ENCODE measurements around the gene TTC3.
"Not testable (repeated sequence)": the region's sequence is repeated elsewhere in the genome, so short reads cannot be mapped to it uniquely, and the experiment has no call there.

TTC3 gene

GRCh38 chr21:37207441-37208009 is 134.5 kb downstream of the TTC3 start:
- no peak for DNase-seq (ENCODE audit: insufficient read length, low spot score)
- peak; percentile 1; the same call in 1 of the 2 replicates for TF ChIP-seq SPI1 (IDR thresholded peaks at IDR 0.05; ENCODE audit: low read depth, low read length)
- TF ChIP-seq POU2F2 (IDR thresholded peaks at IDR 0.05; ENCODE audit: low read depth, low read length) = peak; percentile 49; the same call in 1 of the 2 replicates
- TF ChIP-seq POLR2A (IDR thresholded peaks at IDR 0.05; ENCODE audit: low read depth, low read length) = 0 out of 2 replicates have a peak, but pooled peaks have one; percentile 43
- TF ChIP-seq POLR2AphosphoS5 (IDR thresholded peaks at IDR 0.05; ENCODE audit: low read depth, low read length) = no peak
- TF ChIP-seq PAX5 (IDR thresholded peaks at IDR 0.05; ENCODE audit: insufficient read depth, low read length, severe bottlenecking) = no peak
- 0 out of 2 replicates have a peak, but pooled peaks have one; percentile 35 for TF ChIP-seq TAF1 (IDR thresholded peaks at IDR 0.05; ENCODE audit: low read depth, low read length)
- FAIRE-seq = peak; percentile 83

DNA sequence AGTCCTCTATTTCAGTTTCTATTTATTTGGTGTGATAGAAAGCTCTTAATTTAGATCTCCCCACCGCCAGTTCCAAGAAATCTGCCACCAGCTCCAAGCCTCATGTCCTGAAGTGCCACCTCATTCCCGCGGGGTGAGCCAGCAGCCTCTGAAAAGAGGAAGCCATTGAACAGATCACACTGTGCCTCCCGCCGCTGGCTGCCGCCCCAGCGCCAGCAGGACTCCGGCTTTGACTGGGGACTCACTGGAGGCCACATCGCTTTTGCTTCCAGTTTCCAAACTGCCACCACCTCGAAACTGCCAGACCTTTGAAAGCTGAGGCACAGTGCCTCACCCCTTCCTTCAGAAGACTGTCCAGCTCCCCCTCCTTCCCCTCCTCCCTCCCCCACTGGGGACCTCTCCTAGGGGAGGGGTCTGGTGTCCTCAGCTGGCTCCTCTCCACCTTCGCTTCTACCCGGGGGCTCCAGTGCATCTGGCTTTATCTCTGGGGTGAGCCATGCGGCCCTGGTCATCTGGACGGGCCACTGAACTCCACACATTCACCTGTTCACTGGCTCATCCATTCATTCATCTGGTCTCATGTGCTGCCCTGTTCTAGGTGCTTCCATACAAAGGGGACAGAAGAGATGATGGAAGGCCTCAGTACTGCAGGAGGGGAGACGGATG is 135.1 kb downstream of the TTC3 start:
- no peak for DNase-seq (ENCODE audit: insufficient read length, low spot score)

GRCh38 chr21:37208741-37209225 is 135.7 kb downstream of the TTC3 start:
- no peak for TF ChIP-seq TAF1 (IDR thresholded peaks at IDR 0.05; ENCODE audit: low read depth, low read length)
- 0 out of 2 replicates have a peak, but pooled peaks have one; percentile 23 for TF ChIP-seq POLR2A (IDR thresholded peaks at IDR 0.05; ENCODE audit: low read depth, low read length)
- peak; percentile 68 for TF ChIP-seq PAX5 (IDR thresholded peaks at IDR 0.05; ENCODE audit: insufficient read depth, low read length, severe bottlenecking)
- DNase-seq (ENCODE audit: insufficient read length, low spot score) (no peak), FAIRE-seq (peak; percentile 56)

More for the DNA sequence above, 135.1 kb downstream of the TTC3 start:
- TF ChIP-seq TAF1 (IDR thresholded peaks at IDR 0.05; ENCODE audit: low read depth, low read length) = peak; percentile 62; the same call in 1 of the 2 replicates
- TF ChIP-seq POLR2AphosphoS5 (IDR thresholded peaks at IDR 0.05; ENCODE audit: low read depth, low read length) = peak; percentile 29; the same call in 1 of the 2 replicates
- no peak; the same call in 1 of the 2 replicates for TF ChIP-seq POLR2A (IDR thresholded peaks at IDR 0.05; ENCODE audit: low read depth, low read length)
- TF ChIP-seq SPI1 (IDR thresholded peaks at IDR 0.05; ENCODE audit: low read depth, low read length) = peak; percentile 90
- no peak for TF ChIP-seq PAX5 (IDR thresholded peaks at IDR 0.05; ENCODE audit: insufficient read depth, low read length, severe bottlenecking)
- no peak for TF ChIP-seq POU2F2 (IDR thresholded peaks at IDR 0.05; ENCODE audit: low read depth, low read length)
- peak; percentile 82 for FAIRE-seq

GRCh38 chr21:37210130-37210529 is 137.1 kb downstream of the TTC3 start:
- TF ChIP-seq TAF1 (IDR thresholded peaks at IDR 0.05; ENCODE audit: low read depth, low read length) (no peak), POLR2A (IDR thresholded peaks at IDR 0.05; ENCODE audit: low read depth, low read length) (no peak), PAX5 (IDR thresholded peaks at IDR 0.05; ENCODE audit: insufficient read depth, low read length, severe bottlenecking) (no peak), POLR2AphosphoS5 (IDR thresholded peaks at IDR 0.05; ENCODE audit: low read depth, low read length) (no peak)
- FAIRE-seq (no peak), DNase-seq (ENCODE audit: insufficient read length, low spot score) (no peak)

DNA sequence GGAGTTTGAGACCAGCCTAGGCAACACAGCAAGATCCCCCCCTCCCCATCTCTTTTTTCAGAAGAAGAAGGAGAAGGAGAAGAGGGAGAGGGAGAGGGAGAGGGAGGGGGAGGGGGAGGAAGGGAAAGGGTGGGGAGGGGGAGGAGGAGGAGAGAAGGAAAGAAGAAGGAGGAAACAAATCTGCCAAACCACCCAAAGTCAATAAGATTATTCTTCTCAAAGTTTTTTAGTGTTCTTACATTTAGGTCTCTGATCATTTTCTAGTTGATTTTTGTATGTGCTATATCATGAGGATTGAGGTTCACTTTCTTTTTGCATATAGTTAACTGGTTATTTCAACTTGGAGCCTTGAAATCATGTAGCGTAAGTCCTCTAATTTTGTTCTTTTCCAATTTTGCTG is 137.7 kb downstream of the TTC3 start:
- no peak for FAIRE-seq
- no peak for TF ChIP-seq POLR2AphosphoS5 (IDR thresholded peaks at IDR 0.05; ENCODE audit: low read depth, low read length)

GRCh38 chr21:37214952-37215351 is 141.9 kb downstream of the TTC3 start:
- DNase-seq (ENCODE audit: insufficient read length, low spot score) (no peak), FAIRE-seq (no peak)
- TF ChIP-seq POU2F2 (IDR thresholded peaks at IDR 0.05; ENCODE audit: low read depth, low read length) = no peak

More for the DNA sequence above, 137.7 kb downstream of the TTC3 start:
- DNase-seq (ENCODE audit: insufficient read length, low spot score) = no peak

DNA sequence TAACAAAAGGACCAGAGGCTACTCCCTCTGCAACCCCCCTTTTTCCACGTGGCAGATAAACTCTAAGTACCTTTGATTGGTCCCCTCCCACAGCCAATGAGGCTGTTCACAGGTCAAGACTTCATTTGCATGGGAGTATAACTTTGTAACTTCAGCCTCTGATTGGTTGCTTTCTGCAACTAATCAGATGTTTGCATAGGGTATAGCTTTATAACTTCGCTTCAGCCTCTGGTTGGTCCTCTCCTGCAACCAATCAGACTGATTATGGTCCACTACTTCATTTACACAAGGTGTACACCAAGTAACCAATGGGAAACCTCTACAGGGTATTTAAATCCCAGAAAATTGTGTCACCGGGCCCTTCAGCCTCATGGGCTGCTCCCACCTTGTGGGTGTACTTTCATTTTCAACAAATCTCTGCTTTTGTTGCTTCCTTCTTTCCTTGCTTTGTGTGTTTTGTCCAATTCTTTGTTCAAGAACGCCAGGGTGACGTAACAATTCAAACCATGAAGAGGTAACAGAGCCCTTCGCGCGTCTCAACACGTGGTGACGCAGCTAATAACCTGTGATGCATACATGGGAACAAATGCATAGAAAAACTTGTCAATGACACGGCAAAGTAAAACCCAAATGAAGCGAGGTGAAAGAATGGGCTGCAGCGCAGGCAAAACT is 146.8 kb downstream of the TTC3 start:
- TF ChIP-seq POLR2A (IDR thresholded peaks at IDR 0.05; ENCODE audit: low read depth, low read length) (no peak), POU2F2 (IDR thresholded peaks at IDR 0.05; ENCODE audit: low read depth, low read length) (no peak), SPI1 (IDR thresholded peaks at IDR 0.05; ENCODE audit: low read depth, low read length) (no peak)
- FAIRE-seq (peak; percentile 83), DNase-seq (ENCODE audit: insufficient read length, low spot score) (no peak)

GRCh38 chr21:37220433-37220980 is 147.5 kb downstream of the TTC3 start:
- DNase-seq (ENCODE audit: insufficient read length, low spot score) (no peak), FAIRE-seq (no peak)
- no peak for TF ChIP-seq PAX5 (IDR thresholded peaks at IDR 0.05; ENCODE audit: insufficient read depth, low read length, severe bottlenecking)
- TF ChIP-seq POLR2AphosphoS5 (IDR thresholded peaks at IDR 0.05; ENCODE audit: low read depth, low read length) = no peak
- no peak for TF ChIP-seq POLR2A (IDR thresholded peaks at IDR 0.05; ENCODE audit: low read depth, low read length)
- TF ChIP-seq POU2F2 (IDR thresholded peaks at IDR 0.05; ENCODE audit: low read depth, low read length) = no peak
- no peak for TF ChIP-seq SPI1 (IDR thresholded peaks at IDR 0.05; ENCODE audit: low read depth, low read length)
- no peak for TF ChIP-seq TAF1 (IDR thresholded peaks at IDR 0.05; ENCODE audit: low read depth, low read length)

- TF ChIP-seq POLR2AphosphoS5 (IDR thresholded peaks at IDR 0.05; ENCODE audit: low read depth, low read length) (peak; percentile 84), TAF1 (IDR thresholded peaks at IDR 0.05; ENCODE audit: low read depth, low read length) (peak; percentile 47; the same call in 1 of the 2 replicates), POU2F2 (IDR thresholded peaks at IDR 0.05; ENCODE audit: low read depth, low read length) (peak; percentile 87), SPI1 (IDR thresholded peaks at IDR 0.05; ENCODE audit: low read depth, low read length) (peak; percentile 74), PAX5 (IDR thresholded peaks at IDR 0.05; ENCODE audit: insufficient read depth, low read length, severe bottlenecking) (no peak), POLR2A (IDR thresholded peaks at IDR 0.05; ENCODE audit: low read depth, low read length) (peak; percentile 77)
- DNase-seq (ENCODE audit: insufficient read length, low spot score) (peak; percentile 80), FAIRE-seq (peak; percentile 97)
Measured at GRCh38 chr21:37220981-37221664, 148.1 kb downstream of the TTC3 start.

GRCh38 chr21:37222248-37222647 is 149.2 kb downstream of the TTC3 start:
- DNase-seq (ENCODE audit: insufficient read length, low spot score); FAIRE-seq: not testable (repeated sequence)

All from GM12891 (cell line).